HCT116 (cell line): ENCODE data around the gene RNF186.

Experiments
- CTCF ChIP-seq, 3 experiments: fragments of 200-600 bp in 1 of 3; sonication (generic) in 1 of 3; IDR thresholded peaks in 2 of 3; conservative IDR thresholded peaks in 1 of 3; 2 replicates each; pipeline ENCODE4 v1.5.1; 2012 to 2017; ENCODE audit warnings: low read depth in 2 of 3, low read length in 2 of 3, antibody characterized with exemption in 1 of 3, borderline replicate concordance in 1 of 3, control low read depth in 1 of 3, mild to moderate bottlenecking in 1 of 3, mixed read lengths in 1 of 3, mixed run types in 1 of 3, moderate library complexity in 1 of 3; ENCODE audit not compliant: insufficient read depth in 1 of 3
- EGR1 ChIP-seq: IDR thresholded peaks from 2 replicates; pipeline ENCODE4 v1.6.1; 2012; ENCODE audit warnings: low read depth
- EZH2 ChIP-seq: fragments of 200-600 bp; sonication (generic); IDR thresholded peaks from 2 replicates; pipeline ENCODE4 v1.6.1; 2017; ENCODE audit warnings: antibody characterized with exemption, mixed run types
- EZH2phosphoT487 ChIP-seq: fragments of 200-600 bp; IDR thresholded peaks from 2 replicates; pipeline ENCODE4 v1.6.1; 2018; ENCODE audit warnings: antibody characterized with exemption, borderline replicate concordance
- FOSL1 ChIP-seq: IDR thresholded peaks from 2 replicates; pipeline ENCODE4 v1.6.1; 2012; ENCODE audit warnings: low read depth
- JUND ChIP-seq: IDR thresholded peaks from 2 replicates; pipeline ENCODE4 v1.6.1; 2012
- MAX ChIP-seq: IDR thresholded peaks from 2 replicates; pipeline ENCODE4 v1.6.1; 2012
- POLR2A ChIP-seq: IDR thresholded peaks from 2 replicates; pipeline ENCODE4 v1.7.0; 2011; ENCODE audit warnings: borderline replicate concordance; ENCODE audit not compliant: insufficient read depth, insufficient read length; ENCODE audit errors: extremely low read depth
- RAD21 ChIP-seq: IDR thresholded peaks from 2 replicates; pipeline ENCODE4 v1.6.1; 2012; ENCODE audit warnings: low read depth, mild to moderate bottlenecking
- REST ChIP-seq: IDR thresholded peaks from 2 replicates; pipeline ENCODE4 v1.6.1; 2012; ENCODE audit warnings: low read depth
- SIN3A ChIP-seq: IDR thresholded peaks from 2 replicates; pipeline ENCODE4 v1.6.1; 2012; ENCODE audit warnings: low read depth
- SP1 ChIP-seq: IDR thresholded peaks from 2 replicates; pipeline ENCODE4 v1.6.1; 2012; ENCODE audit warnings: low read depth
- SRF ChIP-seq: IDR thresholded peaks from 2 replicates; pipeline ENCODE4 v1.6.1; 2012; ENCODE audit warnings: low read depth
- ZFX ChIP-seq: fragments of 450-650 bp; IDR thresholded peaks from 2 replicates; pipeline ENCODE4 v1.6.1; 2017

GRCh38 chr1:19811206-19811851 is 3.8 kb downstream of the RNF186 start:
- no peak for TF ChIP-seq EZH2phosphoT487
- TF ChIP-seq SRF: no peak
- no peak for TF ChIP-seq SP1
- TF ChIP-seq JUND: no peak
- no peak for TF ChIP-seq SIN3A
- TF ChIP-seq ZFX: no peak
- TF ChIP-seq CTCF (IDR thresholded peaks at IDR 0.05 in 2 of 3, conservative IDR thresholded peaks at IDR 0.05 in 1 of 3; ENCODE audit: borderline replicate concordance in 1 of 3, insufficient read depth in 1 of 3, low read depth in 2 of 3, low read length in 2 of 3): peak; percentile 64 to 75 (median 69); a peak in 5 of 6 replicates
- no peak for TF ChIP-seq REST
- TF ChIP-seq RAD21: peak; percentile 63
- no peak for TF ChIP-seq EZH2
- no peak for TF ChIP-seq POLR2A
- TF ChIP-seq MAX: no peak
- no peak for TF ChIP-seq EGR1
- TF ChIP-seq FOSL1: no peak
